ENCODE results near the gene PDE10A.

DNA sequence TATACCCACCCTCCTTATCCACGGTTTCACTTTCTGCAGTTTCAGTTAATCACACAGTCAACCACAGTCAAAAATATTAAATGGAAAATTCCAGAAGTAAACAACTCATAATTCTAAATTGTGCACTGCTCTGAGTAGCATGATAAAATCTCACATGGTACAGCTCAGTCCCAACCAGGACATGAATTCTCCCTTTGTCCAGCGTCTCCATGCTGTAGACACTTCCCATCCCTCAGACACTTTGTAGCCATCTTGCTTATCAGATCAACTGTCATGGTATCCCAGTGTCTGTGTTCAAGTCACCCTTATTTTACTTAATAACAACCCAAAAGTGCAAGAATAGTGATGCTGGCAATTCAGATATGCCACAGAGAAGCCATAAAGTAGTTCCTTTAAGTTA lies 94.7 kb downstream of the PDE10A start:
- TF ChIP-seq, protein P1, sequence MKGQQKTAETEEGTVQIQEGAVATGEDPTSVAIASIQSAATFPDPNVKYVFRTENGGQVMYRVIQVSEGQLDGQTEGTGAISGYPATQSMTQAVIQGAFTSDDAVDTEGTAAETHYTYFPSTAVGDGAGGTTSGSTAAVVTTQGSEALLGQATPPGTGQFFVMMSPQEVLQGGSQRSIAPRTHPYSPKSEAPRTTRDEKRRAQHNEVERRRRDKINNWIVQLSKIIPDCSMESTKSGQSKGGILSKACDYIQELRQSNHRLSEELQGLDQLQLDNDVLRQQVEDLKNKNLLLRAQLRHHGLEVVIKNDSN (CRISPR knock-in tag; IDR thresholded peaks at IDR 0.05) = no peak
- TF ChIP-seq, protein P2, sequence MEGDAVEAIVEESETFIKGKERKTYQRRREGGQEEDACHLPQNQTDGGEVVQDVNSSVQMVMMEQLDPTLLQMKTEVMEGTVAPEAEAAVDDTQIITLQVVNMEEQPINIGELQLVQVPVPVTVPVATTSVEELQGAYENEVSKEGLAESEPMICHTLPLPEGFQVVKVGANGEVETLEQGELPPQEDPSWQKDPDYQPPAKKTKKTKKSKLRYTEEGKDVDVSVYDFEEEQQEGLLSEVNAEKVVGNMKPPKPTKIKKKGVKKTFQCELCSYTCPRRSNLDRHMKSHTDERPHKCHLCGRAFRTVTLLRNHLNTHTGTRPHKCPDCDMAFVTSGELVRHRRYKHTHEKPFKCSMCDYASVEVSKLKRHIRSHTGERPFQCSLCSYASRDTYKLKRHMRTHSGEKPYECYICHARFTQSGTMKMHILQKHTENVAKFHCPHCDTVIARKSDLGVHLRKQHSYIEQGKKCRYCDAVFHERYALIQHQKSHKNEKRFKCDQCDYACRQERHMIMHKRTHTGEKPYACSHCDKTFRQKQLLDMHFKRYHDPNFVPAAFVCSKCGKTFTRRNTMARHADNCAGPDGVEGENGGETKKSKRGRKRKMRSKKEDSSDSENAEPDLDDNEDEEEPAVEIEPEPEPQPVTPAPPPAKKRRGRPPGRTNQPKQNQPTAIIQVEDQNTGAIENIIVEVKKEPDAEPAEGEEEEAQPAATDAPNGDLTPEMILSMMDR (IDR thresholded peaks at IDR 0.05) = no peak
- TF ChIP-seq NFE2L1 (CRISPR knock-in tag; IDR thresholded peaks at IDR 0.05) = no peak
- TF ChIP-seq ZNF423 (CRISPR knock-in tag; IDR thresholded peaks at IDR 0.05) = no peak

All from WTC11 (cell line).